Ramos (cell line): Measurements from ENCODE around the gene SPATA25.

Source experiments
- in situ Hi-C: fragments of 300-500 bp; cut with MboI; formaldehyde crosslinking; loops from one replicate; pipeline ENCODE4 v1.14.3; 2022; ENCODE audit warnings: low sequenced_read_pairs; ENCODE audit not compliant: unreplicated experiment

The SPATA25 gene

DNA sequence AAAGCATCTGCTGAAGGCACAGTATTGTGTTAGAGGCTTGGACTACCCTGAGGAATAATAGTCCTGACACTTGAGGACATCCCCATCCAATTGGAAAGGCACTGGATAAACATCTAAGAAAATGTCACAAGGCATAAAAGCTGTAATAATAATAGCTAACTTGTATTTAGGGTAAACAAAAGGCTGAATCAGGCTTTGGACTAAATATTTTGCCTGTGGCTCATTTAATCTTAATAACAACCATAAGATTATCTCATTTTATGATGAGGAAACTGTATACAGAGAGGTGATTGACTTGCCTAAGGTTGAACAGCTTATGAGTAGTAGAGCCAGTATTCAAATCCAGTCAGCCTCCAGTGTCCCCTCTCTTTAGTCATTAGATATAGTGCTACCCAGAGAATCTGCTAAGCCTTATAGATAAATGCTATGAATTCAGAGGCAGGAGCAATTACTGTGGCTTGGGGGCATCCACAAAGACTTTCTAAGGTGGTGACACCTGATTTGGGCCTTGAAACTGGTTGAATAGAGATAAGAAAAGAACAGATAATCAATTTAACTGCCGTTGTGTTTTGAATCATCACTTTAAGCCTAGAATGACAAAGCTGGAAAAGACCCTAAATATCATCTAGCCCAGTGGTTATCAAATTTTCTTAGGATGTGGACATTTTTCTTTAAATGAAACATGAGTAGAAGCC, 13.9 kb downstream of the SPATA25 start:
- in situ Hi-C loops, result no loop called here

DNA sequence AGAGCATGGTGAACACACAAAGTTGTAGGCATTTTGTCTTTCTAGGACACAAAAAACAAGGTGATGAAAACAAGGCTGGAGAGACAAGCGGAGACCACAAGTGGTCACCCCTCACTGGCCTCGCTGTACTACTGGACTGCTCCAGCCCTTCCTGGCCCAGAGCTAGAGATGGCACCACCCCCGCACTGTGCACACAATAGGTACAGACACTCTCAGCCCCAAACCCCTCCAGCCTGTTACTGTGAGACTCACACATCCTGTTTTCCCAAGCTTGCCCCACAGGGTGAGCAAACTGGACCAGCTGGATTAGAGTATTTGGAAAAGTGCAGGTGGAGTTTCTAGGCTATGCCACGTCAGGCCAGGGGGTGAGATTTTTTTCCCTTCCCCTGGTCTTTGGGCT, 14.8 kb downstream of the SPATA25 start:
- in situ Hi-C loops, result no loop called here

DNA sequence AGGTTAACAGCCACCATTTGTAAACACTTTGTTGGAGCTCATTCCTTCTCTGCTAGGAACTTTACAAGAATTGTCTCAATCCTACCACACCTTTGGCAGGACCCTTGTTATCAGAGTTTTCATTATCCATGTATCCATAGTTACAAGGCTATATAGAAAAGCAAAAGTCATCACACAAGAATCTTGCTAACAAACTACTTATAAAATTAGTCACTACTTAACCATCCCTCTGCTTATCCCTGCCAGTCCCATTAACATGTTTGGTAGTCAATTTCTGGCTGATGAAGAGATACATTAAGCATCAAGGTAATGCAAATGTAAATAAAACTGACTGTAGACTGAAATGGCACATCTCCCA, 19.6 kb downstream of the SPATA25 start:
- in situ Hi-C loops, result loop anchor here (10.0 kb wide), 1 partner anchor 57 kb away; no protein-coding TSS in a partner anchor

DNA sequence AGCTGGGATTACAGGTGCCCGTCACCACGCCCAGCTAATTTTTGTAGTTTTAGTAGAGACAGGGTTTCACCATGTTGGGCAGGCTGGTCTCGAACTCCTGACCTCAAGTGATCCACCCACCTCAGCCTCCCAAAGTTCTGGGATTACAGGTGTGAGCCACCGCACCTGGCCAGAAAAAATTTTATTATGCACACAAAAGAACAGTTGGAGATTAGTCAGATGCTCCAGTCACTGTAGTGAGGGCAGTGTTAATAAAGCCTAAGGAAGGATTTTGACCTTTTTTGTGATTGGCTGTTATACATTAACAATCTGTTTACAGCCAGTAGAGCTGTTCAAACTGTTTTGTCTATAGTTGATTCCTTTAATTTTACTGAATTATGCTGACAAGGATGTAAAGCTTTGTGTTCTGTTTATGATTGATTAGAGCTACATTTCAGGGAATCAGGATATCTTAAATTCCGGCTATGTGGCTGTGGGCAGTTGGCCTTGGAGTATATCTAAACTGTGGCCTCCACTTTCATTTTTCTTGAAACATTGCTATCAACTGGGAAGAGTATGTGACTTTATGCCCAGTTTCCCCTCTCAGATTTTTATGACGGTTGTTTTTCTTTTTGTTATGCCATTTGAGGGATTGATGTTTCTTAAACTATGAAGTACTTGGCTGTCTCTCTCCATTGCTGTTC, 20.1 kb downstream of the SPATA25 start:
- in situ Hi-C loops, result loop anchor here (10.0 kb wide), 1 partner anchor 58 kb away; no protein-coding TSS in a partner anchor

DNA sequence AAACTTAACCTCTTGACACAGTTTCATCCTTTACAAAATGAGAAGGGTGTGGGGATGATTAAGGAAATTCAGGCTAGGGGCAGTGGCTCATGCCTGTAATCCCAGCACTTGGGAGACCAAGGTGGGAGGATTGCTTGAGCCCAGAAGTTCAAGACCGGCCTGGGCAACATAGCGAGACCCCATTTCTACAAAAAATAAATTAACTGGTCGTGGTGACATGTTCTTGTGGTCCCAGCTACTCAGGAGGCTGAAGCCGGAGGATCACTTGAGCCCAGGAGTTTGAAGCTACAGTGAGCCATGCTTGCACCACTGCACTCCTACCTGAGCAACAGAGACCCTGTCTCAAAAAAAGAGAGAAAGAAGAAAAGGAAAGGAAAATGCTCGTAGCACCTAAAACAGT, 21.0 kb downstream of the SPATA25 start:
- in situ Hi-C loops, result loop anchor here (10.0 kb wide), 1 partner anchor 58 kb away; no protein-coding TSS in a partner anchor

DNA sequence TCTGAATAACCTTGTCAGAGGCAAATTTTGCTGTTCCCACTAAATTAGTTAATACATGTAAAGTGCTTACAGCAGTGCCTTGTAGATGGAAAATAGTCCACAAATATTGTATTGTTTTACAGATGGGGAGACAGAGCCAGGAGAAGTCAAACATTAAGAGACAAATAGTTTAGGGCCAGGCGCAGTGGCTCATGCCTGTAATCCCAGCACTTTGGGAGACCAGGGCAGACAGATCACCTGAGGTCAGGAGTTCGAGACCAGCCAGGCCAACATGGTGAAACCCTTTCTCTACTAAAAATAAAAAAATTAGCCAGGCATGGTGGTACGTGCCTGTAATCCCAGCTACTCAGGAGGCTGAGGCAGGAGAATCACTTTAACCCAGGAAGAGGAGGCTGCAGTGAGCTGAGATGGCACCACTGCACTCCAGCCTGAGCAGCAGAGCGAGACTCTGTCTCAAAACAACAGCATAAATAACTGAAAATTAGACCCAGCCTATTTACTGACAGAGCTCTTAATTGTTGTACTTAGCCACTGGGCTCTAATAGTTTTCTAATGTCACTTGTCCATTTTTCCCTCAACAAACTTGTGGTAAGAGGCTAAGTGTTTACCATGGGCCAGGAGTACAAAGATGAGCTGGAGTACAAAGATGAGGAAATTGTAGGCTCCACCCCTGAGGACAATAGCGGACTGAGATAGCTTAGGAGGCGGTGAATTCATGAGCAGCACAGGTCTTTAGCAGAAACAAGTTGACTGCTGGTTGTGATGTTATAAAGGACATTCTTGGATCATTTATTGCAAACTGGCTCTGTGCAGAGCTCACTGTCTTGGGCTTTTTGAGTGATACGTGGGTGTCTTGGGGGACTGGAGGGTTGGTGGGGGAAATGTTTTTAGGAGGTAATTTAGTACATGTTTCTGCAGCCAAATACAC, 23.6 kb downstream of the SPATA25 start:
- in situ Hi-C loops, result loop anchor here (10.0 kb wide), 1 partner anchor 61 kb away; no protein-coding TSS in a partner anchor

DNA sequence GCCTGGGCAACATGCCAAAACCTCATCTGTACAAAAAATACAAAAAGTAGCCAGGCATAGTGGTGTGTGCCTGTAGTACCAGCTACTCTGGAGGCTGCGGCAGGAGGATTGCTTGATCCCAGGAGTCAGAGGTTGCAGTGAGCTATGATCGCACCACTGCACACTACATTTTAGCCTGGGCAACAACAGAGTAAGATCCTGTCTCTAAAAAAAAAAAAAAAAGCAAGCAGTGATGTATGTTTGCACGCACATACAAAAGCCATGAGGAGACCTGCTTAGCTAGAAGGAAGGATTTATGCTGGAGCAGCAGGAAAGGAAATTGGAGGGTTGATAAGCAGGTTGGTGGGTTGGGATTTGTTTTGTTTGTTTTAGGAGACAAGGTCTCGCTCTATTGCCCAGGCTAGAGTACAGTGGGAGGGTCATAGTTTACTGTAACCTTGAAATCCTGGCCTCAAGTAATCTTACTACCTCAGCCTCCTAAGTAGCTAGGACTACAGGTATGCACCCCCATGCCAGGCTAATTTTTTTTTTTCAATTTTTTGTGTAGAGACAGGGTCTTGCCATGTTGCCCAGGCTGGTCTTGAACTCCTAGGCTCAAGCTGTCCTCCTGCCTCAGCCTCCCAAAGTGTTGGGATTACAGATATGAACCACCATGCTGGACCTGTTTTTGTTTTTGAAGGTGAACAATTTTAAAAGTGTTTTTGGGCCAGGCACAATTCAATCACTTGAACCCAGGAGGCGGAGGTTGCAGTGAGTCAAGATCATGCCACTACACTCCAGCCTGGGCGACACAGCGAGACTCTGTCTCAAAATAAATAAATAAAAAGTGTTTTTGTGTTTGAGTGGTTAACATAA, 26.0 kb downstream of the SPATA25 start:
- in situ Hi-C loops, result loop anchor here (10.0 kb wide), 1 partner anchor 63 kb away; no protein-coding TSS in a partner anchor

DNA sequence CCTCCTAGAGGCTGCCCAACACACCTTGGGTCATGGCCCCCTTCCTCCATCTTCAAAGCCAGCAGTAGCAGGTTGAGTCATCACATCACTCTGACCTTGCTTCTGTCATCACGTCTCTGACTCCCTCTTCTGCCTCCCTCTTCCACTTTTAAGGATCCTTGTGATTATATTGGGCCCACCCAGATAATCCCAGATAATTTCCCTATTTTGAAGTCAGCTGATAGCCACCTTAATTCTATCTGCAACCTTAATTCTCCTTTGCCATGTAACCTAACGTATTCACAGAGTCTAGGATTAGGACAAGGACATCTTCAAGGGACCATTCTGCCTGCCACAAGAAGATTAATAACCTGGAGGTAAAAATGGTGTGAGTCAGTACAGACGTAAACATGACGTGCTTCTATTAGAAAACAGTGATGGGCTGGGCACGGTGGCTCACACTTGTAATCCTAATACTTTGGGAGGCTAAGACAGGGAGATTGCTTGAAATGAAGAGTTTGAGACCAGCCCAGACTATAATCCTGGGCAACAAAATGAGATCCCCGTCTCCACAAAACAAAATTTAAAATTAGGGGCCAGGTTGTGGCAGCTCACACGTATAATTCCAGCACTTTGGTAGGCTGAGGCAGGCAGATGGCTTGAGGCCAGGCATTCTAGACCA, 26.7 kb downstream of the SPATA25 start:
- in situ Hi-C loops, result loop anchor here (10.0 kb wide), 1 partner anchor 64 kb away; no protein-coding TSS in a partner anchor

DNA sequence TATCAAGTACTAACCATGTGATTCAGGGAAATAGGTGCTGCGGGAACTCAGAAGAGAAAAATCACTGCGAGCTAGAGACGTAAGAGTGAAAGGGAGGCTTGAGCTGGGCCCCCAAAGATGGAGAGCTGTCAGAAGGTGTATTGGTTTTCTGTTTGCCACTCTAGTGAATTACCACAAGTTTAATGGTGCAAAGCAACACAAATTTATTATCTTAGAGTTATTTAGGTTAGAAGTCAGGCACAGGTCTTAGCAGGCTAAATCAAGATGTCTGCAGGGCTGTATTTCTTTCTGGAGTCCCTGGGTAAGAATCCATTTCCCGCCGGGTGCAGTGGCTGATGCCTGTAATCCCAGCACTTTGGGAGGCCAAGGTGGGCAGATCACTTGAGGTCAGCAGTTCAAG, 27.5 kb downstream of the SPATA25 start:
- in situ Hi-C loops, result loop anchor here (10.0 kb wide), 1 partner anchor 65 kb away; no protein-coding TSS in a partner anchor

DNA sequence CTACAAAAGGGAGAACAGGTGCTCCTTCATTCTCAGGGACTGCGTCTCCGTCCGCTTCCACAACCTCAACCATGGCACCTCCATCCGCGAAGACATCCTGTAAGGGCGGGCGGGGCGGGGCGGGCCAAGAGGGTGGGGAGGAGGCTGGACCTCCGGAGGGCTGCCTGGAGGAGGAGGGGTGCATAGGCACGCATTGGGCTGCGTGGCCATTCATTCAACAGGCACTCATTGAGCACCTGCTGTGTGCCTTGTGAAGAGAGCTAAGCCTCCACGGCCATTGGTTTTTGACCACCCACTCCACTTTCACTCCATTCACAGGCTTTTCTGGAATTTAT, 29.6 kb downstream of the SPATA25 start:
- in situ Hi-C loops, result no loop called here

DNA sequence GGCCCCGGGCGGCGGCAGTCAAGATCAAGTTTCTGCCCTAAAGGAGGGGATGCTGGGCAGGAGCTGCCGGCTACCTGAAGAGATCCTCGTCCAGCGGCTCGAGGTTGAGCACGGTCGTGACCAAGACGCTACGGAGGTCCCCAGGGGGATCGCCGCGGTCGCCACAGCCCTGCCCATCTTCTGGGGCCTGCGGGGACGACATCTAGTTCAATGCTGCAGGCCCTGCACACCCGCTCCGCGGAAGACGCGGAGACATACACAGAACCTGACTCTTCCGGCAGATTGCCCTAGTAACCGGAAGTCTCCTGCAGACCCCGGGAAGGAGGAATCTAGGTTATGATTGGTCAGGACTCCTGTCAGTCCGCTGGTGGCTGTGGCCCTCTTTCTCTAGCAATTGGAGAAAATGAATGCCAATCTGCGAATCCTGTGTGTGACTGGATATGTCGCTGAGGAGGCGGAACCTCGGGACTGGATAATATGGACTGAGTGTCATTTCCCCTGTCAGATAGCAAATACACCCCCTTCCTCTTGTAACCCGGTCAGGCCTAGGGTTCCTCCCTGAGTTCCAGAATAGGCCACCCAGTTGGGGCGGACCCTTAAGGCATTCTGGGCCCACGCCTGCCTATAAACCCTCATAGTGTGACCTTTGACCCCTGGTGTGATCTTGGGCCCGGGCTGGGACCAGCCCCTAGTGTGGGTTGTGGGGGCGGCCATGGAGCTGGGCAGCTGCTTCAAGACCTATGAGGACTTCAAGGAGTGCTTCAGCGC, 30.1 kb downstream of the SPATA25 start, which contains the start of the genes ACOT8 and ZSWIM3:
Gene ACOT8, minus strand, starts transcription at position 279 of the 768 bp plus-strand sequence. Its CDS starts 77 bp downstream, at position 202.
Gene ZSWIM3, plus strand, starts transcription at position 501 of the 768 bp plus-strand sequence. Its CDS starts 212 bp downstream, at position 713.
- in situ Hi-C loops, result no loop called here

DNA sequence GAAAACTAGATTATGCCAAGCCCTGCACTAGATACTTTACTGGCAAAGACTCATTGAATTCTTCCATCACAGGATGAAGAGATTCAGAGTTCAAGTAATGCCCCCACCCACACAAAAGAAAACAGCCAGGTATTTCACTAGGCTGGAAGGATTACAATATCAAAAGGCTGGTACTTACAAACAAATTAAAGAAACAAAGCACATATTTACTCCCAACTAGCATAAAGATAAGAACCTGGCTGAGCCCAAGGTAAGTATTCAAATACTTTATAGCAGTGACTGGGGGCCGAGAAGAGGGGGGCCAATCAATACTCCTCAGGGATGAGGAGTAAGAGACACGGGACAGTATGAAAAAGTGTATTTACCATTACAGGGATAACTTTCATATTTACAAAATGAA, 33.9 kb downstream of the SPATA25 start:
- in situ Hi-C loops, result no loop called here

DNA sequence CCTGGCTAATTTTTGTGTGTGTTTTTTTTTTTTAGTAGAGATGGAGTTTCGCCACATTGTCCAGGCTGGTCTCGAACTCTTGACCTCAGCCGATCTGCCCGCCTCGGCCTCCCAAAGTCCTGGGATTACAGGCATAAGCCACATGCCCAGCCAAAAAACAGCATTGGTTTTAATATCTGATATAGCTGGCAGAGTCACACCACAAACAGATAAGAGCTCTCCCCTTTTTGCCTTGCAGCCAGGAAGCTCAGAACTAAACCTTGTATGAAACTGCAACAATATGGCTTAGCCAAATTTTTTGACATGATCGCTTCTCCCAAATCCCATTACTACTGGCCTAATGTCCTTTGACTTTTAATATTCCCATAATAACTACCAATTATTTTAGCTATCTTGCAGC, 35.1 kb downstream of the SPATA25 start:
- in situ Hi-C loops, result no loop called here

DNA sequence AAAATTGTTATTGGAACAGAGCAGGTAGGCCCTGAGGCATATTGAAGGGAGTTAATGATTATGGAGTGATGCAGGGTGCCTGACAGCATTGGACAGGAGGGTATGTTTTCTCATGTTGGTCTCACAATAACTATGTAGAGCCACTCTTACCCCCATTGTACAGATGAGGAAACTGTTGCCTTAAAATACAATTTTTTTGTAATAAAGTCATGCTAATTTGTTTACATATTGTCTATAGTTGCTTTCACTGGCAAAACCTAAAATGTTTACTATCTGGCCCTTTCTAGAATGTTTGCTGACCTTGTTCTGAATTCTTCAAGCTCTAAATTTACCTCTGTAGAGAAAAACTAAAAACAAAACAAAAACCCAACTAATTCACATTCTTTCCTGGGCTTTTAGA, 35.9 kb downstream of the SPATA25 start:
- in situ Hi-C loops, result no loop called here

DNA sequence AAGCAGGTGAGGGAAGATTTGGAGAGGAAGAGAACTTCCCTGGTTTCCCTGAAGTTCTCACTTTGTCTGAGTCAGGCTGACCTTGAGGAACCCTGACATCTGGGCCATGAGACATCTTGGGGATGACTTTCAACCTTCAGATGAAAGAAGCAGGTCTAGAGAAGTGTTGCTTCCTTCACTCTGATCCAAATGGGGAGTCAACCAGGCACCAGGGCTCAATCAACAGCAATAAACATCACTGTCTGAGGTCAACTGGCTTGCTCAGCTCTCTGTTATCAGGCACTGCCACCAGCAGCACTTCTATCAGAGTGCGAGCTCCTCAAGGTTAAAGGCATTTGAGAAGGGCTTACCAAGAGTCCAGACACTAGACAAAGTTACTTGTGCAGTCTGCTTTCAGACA, 36.5 kb downstream of the SPATA25 start:
- in situ Hi-C loops, result no loop called here

DNA sequence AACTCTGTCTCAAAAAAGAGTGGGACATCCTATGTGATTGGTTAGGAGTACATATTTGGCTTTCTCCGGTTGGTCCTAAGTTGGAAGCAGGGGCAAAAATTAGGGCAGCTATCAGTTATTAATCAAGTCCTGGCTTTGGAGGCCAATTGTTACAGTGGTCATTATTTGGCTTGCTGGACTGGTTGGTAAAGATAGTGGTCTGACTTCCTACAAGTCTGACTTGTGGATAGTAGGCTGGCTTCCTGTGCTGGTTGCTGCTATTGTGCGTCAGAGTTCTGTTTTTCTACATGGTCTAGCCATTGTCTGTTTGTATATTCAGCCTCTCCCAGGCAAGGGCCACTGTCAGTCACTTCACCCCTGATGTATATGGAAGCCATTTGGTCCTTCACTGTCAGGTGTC, 37.2 kb downstream of the SPATA25 start:
- in situ Hi-C loops, result no loop called here

DNA sequence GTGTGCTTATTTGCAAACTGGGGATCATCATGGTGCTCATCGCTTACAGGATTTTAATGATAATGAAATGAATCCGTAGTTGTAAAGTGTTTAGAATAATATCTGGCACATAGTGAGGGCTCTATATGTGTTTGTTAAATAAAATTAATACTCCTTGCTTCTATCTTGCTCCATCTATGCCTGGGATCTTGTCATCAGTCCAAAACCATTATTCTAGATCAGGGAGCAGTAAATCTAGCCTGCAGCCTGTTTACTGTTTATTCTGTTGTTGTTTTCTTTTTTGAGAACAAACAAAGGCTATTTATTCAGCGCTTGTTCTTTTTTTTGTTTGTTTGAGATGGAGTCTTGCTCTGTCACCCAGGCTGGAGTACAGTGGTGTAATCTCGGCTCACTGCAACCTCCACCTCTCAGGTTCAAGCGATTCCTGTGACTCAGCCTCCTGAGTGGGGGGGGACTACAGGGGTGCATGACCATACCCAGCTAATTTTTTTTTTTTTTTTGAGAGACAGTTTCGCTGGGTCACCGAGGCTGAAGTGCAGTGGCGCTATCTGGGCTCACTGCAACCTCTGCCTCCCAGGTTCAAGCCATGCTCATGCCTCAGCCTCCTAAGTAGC, 38.3 kb downstream of the SPATA25 start:
- in situ Hi-C loops, result no loop called here

DNA sequence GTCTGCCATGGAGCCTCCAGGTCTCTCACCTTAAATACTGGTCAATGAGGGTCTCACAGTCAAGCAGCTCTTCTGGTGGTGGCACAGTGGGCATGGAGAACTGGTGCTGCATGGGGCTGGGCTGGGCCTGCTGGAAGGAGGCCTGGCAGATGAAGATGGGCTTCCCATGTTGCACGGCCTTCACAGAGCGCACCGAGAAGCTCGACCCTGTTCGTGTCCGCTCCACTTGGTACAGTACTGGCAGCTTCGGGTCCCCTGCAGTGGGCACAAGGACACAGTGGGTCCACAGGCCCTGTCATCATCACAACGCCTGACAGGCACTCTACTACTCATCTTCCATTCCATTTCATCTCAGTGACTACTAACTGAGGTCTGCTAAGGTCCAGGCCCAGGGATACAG, 39.0 kb downstream of the SPATA25 start:
- in situ Hi-C loops, result no loop called here
